Measurements from ENCODE around the gene FNDC11. TPM values are rescaled to one million over a fixed set of nuclear protein-coding genes. Genes with fewer than 3 reads are reported as not detected.
"Not testable (repeated sequence)": the region's sequence is repeated elsewhere in the genome, so short reads cannot be mapped to it uniquely, and the experiment has no call there.

The FNDC11 gene
- total RNA-seq, 1 experiment from 2014 or later: not detected

DNA sequence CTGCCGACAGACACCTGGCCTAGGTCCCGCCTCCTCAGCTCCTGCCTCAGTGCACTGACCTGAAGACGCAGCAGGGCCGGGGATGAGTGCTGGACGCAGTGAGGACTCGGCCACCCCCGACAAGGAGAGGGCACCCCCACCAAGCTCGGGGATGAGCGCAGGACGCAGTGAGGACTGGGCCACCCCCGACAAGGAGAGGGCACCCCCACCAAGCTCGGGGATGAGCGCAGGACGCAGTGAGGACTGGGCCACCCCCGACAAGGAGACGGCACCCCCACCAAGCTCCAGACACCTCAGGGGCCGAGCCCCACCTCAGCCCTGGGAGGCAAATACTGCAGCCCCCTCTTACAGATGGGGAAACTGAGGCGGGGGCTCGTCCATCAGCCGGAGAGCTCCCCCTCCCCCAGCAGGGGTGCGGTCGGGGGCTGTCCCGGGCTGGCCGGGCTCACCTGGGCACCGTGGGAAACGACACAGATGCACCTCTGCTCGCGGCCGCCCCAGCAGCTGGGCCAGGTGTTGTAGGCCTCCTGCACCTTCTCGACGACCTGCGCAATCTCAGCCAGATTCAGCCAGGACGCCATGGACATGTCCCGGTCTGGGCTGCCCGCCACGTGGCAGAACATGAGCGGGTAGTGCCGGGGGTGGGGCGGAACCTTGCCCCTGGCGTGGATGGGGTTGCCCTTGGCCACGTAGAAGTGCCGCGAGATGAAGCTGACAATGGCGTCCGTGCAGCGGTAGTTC, 12.6 kb downstream of the FNDC11 start:
- no peak for DNase-seq (ENCODE audit: low spot score)

DNA sequence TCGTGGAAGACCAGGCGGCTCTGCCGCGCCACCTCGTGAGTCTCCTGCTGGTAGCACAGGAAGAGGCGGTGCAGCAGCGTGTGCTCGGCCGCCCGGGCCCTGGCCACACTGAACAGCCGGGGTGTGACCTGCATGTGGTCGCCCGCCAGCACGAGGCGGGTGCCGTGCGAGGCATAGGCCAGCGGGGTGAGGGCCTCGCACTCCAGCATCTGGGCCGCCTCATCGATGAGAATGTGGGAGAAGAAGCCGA, 13.1 kb downstream of the FNDC11 start:
- no peak for DNase-seq (ENCODE audit: low spot score)

DNA sequence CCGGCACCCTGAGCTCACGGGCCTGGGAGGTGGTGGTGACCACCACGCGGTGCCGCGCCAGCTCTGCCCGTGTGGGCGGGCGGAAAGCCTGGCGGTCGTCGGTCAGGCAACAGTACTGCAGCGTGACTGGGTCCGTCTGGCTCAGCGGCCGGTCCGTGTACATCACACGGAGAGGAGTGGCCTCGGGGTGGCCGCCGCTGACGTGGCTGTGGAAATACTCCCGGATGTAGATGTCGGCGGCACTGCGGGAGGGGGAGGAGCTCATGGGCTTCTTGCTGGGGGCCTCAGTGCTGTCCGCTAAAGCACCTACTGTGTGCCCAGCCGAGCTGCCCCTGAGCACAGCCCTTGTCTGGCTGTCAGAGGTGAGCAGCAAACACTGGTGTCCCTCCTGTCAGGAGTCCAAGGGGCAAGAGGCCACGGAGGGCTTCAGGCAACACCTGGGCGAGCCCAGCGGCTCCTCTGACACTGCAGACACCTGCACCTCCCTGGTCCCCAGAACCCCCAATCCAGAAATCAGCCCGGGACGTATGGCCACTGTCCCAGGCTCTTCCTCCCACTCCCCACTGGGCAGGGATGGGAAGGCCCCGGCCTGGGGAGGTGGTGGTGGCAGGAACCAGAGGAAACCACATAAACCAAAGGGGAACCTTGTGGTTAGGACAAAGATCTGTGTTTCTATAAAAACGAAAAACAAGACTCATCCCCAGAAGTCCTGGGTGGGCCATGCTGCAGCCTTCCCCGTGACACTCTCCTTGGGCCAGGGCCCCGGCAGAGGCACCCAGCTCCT, 13.6 kb downstream of the FNDC11 start:
- no peak for DNase-seq (ENCODE audit: low spot score)

DNA sequence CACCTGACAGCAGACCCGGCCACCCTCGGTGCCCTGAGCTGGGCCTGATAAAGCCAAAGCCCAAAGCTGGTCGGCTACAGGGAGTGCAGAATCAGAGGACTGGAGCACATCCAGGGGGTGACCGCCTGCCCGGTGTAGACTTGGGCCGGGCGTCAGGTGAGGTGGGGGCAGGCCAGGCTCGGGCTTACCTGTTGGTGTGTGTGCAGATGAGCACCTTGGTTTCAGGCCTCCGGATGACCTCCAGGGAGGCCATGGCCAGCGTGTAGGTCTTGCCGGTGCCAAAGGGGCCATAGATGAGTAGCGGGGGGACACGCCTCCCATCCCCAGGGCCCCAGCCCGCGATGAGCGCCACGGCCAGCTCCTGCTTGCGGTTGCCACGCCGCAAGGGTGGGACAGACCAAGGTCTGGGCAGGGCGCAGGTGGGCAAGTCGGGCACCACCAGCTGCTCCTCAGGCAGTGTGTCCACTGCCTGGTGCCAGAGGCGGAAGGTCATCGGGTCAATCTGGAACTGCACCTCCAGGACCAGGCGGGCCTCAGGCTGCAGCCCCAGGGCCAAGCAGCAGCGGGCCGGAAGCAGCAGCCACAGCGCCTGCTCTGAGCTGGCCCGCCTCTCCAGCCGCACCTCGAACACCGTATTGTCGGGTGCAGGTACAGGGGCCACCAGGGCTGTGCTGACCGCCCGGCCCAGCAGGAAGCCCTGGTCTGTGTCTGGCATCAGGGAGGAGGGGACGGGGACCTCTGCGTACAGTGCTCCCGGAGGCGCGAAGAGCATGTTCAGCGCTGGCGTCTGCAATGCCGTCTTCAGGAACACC, 14.4 kb downstream of the FNDC11 start:
- DNase-seq (ENCODE audit: low spot score): no peak

DNA sequence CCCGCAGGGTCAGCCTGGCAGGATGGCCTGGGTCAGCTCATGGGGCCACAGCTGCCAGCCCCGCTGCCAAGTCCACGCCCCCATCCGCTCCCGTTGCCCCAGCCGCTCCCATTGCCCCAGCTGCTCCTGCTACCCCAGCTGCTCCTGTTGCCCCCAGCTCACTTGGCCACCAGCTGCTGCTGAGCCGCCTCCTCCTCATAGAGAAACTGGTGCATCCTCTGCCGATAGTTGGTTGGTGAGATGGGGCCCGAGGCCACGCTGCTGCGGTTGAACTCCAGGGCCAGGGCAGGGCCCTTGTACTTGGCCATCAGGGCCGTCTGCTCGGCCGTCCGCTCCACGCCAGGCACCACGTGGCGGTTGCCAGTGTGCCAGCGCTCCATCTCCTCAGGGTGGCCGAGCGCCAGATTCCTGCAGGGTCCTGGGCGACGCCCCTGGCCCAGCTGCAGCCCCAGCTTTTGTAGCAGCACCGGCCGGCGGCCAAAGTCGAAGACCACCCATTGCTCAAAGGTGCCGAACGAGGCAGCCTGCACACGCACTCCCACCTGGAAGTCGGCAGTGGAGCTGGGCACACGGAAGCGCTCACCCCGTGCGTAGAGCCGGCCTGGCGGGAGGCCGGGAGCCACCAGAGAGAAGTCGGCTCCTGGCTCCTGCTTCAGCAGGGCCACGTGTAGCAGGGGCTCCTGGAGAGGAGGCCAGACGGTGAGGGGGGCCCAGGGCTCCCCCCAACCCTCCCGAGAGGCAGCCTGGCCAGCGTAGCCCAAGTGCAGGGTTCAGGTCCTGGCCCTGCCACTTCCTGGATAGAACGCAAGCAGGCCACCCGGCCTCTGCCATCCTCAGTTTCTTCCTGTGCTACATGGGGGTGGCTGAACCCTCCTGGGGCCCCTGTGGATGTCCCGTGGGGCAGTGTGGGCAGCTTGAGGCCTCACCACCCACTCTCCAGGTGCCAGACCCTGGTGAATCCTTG, 15.3 kb downstream of the FNDC11 start:
- no peak for DNase-seq (ENCODE audit: low spot score)

DNA sequence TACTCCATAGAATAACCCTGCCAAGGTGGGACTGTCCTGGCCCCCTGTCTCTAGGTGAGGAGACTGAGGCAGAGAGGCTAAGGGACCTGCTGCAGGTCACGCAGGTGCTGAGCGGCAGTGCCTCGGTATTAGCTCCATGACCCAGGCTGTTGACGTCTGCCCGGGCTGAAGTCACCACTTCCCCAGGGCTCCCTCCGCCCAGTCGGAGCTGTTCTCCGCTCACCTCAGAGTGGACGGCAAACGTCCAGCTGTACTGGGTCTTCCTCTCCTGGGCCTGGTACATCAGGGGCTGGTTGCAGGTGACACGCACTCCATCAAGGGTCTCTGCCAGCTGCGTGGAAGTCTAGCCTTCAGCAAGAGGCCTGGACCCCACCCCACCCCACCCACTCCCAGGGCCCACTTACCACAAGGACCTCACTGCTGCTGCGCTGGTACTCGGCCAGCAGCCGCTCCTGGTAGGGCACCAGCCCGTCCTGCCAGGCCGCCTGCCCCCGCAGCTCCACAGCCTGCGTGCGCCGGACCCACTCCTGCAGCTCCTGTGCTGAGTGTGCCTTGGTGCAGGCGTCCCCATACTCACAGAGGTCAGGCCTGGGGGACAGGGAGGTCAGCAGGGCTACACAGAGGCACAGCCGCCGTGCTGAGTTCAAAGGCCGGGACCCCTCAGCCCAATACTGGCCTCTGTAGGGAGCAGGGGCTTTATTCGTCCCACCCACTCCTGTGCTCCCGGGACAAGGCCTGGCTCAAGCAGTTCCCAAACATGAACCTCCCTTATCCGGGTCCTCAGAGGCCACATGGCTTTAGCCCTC, 16.5 kb downstream of the FNDC11 start:
- no peak for DNase-seq (ENCODE audit: low spot score)

DNA sequence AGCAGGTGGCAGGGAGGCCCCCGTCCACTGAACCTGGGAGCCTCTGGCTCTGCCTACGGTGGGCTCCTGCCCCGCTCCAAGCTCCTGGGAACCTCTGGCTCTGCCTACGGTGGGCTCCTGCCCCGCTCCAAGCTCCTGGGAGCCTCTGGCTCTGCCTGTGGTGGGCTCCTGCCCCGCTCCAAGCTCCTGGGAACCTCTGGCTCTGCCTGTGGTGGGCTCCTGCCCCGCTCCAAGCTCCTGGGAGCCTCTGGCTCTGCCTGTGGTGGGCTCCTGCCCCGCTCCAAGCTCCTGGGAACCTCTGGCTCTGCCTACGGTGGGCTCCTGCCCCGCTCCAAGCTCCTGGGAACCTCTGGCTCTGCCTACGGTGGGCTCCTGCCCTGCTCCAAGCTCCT, 17.1 kb downstream of the FNDC11 start:
- DNase-seq (ENCODE audit: low spot score): not testable (repeated sequence)

DNA sequence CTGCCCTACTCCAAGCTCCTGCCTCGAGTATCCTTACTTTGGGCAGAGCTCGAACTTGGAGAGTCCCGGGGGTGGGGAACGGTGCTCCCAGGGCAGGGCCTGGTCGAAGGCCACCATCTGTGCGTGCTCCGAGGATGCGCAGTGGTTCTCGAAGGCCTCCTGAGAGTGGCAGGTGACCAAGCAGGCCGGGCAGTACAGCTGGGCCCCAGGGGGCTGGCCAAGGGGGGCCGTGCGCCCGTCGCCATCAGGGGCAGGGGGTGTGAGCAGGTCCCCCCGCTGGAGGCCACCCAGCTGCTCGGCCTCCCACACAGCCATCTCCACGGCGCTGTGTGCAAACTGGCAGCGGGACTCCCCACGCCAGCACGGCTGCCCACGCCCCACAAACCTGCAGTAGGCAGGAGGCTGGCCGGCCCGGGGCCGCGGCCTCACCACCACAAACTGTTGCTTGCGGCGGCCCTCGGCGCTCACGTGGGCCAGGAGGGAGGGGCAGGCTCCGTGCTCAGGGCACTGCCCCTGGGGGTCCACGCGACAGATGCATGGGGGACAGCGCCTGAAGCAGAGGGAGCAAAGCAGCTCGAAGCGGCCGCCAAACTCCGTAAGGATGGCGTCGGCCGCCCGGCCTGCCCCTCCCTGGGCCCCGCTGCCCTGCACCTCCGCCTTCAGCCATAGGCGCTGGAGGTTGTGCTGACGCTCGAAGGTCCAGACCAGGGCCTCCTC, 18.3 kb downstream of the FNDC11 start:
- DNase-seq (ENCODE audit: low spot score): no peak

DNA sequence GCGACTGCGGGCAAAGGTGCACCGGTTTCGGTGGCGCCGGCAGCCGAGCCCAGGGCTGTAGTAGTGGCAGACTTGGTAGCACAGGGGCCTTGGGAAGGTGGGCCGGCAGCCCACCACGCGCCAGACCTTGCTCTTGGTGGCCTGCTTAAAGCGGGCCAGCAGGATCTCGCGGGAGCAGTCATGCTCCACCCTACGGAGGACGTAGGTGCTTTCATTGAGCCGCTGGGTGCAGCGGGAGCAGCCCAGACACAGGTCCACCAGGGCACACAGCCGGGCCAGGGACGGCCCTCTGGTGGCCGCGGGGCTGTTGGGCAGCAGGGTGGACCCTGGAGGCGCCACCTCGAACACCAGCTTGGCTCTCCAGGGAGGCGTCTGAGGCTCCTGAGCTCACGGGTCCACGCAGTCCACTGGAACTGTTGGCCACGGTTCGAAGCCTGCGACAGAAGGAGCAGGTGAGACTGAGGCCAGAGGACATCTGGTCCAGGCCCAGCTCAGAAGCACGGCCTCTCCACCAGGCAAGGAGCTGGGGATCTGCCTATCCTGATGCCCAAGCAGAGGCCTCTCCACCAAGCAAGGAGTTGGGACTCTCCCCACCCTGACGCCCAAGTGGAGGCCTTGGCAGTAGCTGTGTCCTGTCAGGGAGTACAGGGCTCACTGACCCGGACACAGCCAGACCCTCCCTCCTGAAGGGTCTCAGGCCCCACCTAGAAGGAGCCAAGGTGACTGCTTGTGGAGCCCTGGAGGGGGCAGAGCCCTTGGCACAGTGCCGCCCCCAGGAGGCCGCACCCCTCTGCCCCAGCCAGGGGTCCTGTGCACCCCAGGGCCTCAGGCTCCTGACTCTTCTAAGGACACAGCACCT, 19.1 kb downstream of the FNDC11 start:
- DNase-seq (ENCODE audit: low spot score): no peak

DNA sequence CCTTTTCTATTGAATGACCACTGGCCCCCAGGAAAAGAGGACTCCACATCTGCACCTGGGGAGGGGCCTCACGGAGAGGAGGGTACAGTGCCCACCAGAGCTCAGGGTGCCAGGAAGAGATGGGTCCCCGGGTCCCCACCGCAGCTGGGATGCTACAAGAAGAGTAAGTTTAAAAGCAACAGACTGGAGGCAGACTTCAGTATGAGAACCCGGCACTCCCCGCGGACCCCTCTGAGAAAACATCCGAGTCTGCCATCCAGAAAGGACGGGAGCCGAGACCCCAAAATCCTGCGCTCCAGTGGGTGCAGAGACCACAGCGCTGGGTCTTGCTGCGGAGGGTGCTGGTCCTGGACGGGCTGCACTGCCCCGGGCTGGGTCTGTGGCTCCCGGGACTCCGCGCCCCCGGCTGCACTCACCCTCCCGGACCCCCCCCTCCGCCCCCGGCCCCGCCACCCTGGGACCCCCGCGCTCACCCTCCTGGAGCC, 19.7 kb downstream of the FNDC11 start:
- no peak for DNase-seq (ENCODE audit: low spot score)

DNA sequence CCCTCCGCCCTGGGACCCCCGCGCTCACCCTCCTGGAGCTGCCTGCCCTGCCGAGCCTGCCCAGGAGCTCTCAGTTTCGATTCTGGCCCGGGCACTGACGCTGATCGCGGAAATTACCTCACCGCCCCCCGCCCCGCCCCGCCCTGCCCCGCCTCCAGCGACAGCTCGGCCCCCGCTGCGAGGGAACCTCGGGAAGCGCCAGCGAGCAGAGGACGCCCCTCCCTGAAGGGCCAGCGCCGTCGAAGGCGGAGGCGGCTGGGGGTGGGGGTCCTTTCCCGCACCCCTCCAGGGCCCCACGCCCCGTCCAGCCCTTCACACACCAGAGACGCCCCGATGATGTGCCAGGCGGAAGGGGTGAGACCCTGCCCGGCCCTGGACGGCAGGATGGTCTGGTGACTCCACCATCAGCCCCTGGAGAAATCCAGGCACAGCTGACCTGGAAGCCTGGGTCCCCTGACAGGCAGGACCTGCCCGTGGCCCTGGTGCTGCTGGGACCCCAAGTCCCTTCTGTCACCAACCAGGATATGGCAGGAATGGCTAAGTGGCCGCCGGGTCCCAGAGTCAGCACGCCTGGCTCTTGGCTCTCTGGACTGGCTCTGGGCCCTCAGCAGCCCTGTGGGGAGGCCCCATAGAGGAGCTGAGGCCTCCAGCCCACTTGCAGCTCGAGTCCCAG, 20.3 kb downstream of the FNDC11 start, which contains the start of gene HELZ2:
TSS of gene HELZ2 (minus strand) at position 84 of the 673 bp plus-strand sequence. CDS start 1,854 bp downstream, outside the sequence.
- DNase-seq (ENCODE audit: low spot score): peak; percentile 60

DNA sequence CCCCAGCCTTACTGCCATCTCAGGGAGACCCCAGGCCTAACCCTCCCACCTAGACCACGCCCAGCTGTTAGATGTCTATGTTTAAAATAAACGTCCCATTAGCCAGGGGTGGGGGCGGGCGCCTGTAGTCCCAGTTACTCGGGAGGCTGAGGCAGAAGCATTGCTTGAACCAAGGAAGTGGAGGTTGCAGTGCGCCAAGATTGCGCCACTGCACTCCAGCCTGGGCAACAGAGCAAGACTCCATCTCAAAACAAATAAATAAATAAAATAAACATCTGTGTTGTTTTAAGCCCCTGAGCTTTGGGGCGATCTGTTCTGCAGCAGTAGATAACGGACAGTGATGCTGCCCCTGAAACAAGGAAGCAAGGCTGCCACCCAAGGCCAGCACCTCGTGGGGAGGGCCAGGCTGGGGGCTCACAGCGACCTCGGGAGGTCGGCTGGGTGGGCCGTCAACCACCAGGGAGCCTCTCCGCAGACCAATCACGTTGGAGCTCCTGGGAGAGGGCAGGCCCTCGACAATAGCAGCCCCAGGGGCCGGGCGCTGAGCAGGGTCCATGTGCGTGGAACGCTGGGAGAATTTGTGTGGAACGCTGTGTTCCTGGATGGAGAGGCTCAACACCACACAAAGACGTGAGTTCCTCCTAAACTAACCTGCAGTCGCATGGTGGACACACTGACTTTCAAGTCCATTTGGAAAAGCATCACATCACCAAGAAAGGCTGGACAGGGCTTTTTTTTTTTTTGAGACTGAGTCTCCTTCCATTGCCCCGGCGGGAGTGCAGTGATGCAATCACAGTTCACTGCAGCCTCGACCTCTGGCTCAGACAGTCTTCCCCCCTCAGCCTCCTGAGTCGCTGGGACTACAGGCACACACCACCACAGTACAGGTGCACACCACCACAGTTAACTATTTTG, 21.1 kb downstream of the FNDC11 start:
- DNase-seq (ENCODE audit: low spot score): no peak

DNA sequence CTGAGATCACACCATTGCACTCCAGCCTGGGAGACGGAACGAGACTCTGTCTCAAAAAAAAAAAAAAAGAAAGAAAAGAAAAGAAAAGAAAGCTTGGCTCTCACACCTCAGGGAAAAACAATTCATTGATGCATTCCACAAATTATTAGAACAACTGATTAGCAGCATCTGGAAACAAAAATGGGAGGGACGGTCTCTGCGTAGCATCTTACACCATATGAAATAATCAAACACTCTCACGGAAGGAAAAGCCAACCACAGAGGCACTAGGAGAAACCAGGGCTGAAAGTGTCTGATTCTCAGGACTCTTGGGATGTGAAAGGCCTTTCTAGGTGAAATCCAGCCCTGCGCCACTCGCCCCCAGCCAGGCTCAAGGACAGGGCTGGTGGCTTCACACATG, 22.4 kb downstream of the FNDC11 start:
- no peak for DNase-seq (ENCODE audit: low spot score)

DNA sequence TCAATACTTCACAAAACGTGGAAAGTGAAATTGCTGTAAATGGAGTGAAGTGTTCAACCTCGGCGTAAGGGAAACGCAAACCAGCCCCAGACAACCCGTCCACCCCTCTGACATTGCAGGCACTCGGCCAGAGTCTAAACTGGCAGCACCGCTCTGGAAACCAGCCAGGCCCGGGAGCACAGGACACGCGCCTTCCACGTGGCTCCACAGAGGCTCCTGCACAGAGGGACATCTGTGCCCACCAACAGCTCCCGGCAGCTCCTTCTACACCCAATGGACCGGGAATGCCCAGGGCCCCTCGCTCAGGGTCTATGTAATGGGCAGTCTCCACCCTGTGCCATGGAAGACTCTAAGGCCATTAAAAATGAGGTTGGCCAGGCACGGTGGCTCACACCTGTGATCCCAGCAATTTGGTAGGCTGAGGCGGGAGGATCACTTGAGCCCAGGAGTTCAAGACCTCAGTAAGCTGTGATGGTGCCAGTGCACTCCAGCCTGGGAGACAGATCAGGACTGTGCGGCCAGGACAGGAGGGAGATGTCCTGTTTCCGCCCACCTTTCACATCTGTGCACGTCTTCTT, 23.4 kb downstream of the FNDC11 start:
- DNase-seq (ENCODE audit: low spot score): no peak

DNA sequence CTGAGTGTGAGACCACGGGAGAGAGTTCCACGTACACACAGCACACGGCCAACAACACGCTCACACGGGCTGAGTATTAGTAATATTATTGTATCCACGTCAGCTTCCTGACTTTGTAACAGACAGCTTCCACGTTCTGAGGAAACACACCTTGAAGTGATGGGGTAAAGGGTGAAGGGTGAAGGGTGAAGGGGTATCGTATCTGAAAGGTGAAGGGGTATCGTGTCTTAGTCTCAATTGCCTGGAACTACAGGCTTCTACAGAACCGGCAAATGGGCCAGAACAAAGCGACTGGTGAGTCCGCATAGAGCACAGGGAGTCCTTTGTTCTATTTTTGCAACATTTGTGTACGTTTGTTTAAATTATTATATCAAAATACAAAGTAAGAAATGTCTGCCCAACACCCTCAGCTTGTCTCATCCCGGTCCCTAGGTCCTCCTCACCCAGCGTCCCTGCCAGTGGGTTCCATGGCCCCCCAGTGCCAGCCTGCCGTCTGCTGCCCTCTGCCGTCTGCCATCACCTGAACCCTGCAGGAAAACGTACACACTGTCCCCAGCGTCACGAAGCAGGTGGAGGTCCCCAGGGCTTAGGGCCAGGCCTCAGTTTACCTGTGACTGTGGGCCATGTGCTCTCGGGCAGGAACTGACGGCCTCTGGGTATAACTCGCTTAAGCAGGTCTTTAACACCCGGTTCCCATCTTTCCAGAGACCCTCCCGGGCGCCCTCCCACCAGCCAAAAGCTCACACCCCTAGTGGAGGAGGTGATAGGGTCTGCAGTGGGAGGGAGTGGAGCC, 24.5 kb downstream of the FNDC11 start:
- no peak for DNase-seq (ENCODE audit: low spot score)
